Kidney glomerular epithelial cell (primary cell): ENCODE measurements around the gene FEZF1.
"Not testable (repeated sequence)": the region's sequence is repeated elsewhere in the genome, so short reads cannot be mapped to it uniquely, and the experiment has no call there.

Source experiments
- DNase-seq: peaks from one replicate; lab custom pipeline; 2025; lab: John Stamatoyannopoulos, UW

FEZF1 gene

GRCh38 chr7:122307228-122307621 lies 2.7 kb upstream of the FEZF1 start:
- no peak for DNase-seq

DNA sequence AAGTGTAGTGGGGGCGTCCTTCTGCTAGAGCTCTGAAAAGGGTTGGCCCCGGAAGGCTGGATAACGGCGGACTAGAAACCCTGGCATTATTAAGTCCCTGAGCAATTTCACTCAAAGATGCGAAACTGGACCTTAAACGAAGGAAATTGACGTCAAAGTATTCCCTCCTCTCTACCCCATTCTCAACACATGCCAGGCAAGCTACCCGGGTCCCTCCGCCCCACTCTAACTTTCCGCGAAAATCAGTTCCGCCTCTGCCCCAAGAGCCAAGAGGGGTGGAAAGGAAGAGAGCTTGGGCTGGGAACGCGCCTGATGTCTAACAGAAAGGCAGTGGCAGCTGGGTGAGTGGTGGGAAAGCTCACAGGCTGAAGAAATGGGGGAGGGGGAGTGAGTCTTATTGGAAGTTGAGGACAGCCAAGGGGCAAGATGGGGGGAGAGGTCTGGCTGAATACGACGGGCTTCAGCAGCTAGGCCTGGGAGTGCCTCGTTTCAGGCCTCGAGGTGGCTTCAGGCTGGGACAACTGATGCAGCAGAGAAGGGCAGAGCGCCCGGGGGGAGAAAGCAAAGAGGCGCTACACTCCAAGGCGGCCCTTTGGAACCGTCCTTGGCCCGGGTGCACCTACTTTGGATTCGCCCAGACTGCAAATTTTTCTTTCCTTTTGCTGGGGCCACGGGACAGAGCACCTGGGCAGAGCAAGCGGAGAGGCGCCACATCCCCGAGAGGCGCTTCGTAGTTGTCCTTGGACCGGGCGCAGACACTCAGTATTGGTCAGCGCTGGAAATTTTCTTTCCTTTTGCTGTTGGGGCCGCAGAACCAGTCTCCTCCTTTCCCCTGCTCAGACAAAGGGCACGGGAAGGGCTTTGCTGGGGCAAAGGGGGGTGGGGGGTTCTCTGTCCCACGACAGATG lies 2.0 kb upstream of the FEZF1 start:
- DNase-seq: no peak

GRCh38 chr7:122305475-122306319 lies 1.1 kb upstream of the FEZF1 start:
- no peak for DNase-seq

DNA sequence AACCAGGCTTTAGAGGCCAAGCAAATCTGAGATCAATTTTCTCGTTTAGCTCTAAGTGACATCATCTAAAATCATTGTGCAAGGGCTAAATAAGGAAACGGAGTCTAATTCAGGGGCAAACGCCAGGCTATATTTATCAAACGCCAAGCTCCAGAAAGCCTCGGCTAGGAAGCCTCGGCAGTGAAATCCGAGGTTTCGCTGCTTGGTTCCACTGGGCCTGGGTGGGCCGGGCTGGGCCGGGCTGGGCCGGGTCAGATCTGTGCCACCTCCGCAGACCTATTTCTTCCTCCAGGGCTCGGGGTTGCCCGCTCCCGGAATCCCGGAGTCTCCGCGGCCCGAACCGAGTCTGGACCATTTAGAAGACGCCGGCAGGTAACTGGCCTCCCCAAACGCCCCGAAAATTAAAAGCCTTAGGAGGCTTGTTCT lies 459 bp upstream of the FEZF1 start:
- DNase-seq: no peak

GRCh38 chr7:122303531-122304318 lies 825 bp downstream of the FEZF1 start:
- no peak for DNase-seq

GRCh38 chr7:122302761-122303530 lies 1.6 kb downstream of the FEZF1 start:
- no peak for DNase-seq

GRCh38 chr7:122301858-122302760 lies 2.4 kb downstream of the FEZF1 start:
- DNase-seq: no peak

DNA sequence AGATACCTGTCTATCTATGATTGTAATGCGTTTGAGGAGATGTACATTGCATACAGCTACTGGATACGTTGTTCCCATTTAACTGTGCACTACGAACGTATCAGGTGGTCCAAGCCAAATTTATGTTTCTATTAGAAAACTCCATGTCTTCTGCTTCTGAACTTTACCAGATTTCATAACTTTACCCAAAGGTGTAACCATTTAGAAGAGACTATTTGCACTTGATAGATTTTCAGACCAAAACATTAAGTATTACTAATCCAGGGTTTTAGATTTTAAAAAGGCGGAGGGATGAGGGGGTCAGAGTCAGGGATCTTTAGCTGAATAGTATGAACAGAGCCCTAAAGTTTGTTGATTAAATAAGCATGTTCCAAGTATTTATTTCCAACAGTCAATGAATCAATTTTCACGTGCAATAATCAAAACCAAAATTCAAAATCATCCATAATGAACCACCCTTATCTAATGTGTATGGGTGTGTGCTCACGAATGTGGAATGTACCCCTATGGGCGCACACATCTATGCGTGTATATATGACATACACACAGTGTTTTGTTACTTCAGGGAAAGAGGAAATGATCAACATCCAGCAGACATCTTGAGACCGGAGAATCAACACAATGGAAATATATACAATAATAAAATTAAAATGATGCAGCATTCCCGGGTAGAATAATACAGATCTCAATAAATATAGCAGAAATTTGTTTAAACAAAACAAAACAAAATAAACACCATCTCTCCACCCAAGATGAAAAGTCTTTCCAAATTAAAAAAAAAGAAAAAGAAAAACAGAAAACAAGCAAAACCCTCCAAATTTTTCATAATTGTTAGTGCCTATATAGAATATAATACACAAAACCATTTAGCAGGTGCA lies 3.4 kb downstream of the FEZF1 start:
- no peak for DNase-seq

GRCh38 chr7:122300211-122300932 lies 4.2 kb downstream of the FEZF1 start:
- DNase-seq: no peak

GRCh38 chr7:122299624-122300210 lies 4.8 kb downstream of the FEZF1 start:
- DNase-seq: no peak

- DNase-seq: no peak
Observed at GRCh38 chr7:122298618-122299017, 5.9 kb downstream of the FEZF1 start.

- no peak for DNase-seq
Observed at GRCh38 chr7:122298131-122298530, 6.4 kb downstream of the FEZF1 start.

GRCh38 chr7:122291189-122291588 lies 13.4 kb downstream of the FEZF1 start:
- DNase-seq: no peak

DNA sequence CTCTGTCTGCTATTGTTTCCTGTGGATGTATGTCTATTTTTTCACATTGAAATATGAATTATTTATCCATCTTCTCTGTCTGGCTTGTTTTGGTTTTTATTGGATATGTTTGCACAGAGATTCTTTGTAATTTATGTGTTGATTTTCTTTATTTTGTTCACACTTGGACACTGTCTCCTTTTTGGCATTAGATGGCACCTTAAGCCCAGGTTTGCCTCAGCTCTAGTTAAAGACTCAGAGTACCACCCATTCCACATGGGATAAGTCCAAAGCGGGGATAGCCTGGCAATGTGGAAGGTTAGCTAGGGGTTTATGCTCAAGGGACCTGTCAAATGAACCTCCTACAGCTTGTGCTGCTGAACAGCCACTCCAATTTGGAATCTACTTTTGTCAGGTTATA lies 14.1 kb downstream of the FEZF1 start:
- DNase-seq: no peak

DNA sequence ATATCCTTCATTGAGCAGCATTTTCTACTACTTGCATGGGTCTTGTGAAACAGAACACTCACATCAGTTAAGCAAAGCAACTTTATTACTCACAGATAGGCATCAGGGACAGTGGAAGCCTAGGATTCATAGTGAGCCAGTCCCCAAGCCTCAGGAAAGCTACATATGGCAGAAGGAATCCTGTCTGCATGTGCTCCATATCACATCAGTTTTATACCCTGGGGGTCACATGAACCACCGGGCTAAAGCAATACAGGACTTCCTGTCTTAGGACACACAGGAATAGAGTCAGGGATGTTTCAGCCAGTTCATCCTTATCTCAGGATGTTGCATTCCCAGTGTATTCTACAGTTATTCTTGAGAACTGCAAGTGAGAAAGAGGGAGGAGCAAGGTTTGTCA lies 15.1 kb downstream of the FEZF1 start:
- no peak for DNase-seq

DNA sequence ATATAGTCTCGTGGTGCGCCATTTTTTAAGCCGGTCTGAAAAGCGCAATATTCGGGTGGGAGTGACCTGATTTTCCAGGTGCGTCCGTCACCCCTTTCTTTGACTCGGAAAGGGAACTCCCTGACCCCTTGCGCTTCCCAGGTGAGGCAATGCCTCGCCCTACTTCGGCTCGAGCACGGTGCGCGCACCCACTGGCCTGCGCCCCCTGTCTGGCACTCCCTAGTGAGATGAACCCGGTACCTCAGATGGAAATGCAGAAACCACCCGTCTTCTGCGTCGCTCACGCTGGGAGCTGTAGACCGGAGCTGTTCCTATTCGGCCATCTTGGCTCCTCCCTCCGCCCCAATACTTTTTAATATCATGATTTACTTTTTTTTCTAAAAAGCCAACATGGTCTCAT lies 19.9 kb downstream of the FEZF1 start:
- not testable (repeated sequence) for DNase-seq

- DNase-seq: no peak
Observed at GRCh38 chr7:122273117-122273516, 31.4 kb downstream of the FEZF1 start.

DNA sequence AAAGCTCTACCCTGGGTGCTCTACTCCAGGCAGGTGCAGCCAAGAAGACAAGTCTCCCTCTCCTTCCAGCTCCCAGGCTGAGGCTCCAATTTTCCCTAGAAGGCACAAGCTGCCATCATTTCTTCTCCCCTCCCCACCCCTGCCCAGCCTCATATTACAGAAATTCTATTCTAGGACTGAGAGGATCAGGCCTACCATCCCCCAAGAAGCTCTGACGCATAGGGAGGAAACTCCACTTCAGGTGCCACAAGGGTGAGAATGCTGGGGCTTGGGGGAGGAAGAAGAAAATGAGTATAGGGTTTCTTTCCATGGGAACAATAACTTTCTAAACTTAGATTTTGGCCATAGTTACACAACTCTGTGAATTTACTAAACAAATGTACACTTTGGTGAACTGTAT lies 35.3 kb downstream of the FEZF1 start:
- no peak for DNase-seq
